GM10266 (cell line): ENCODE results near the gene ZNF536.

ENCODE experiments used
- DNase-seq: peaks from one replicate; pipeline ENCODE4 v3.0.0; 2012; ENCODE audit errors: extremely low spot score
- TF ChIP-seq, protein P1 (sequence below): IDR thresholded peaks from 2 replicates; pipeline ENCODE4 v1.5.1; 2012; ENCODE audit warnings: mild to moderate bottlenecking, low read depth; ENCODE audit not compliant: control insufficient read depth, insufficient read depth; ENCODE audit errors: missing control alignments

Gene ZNF536

DNA sequence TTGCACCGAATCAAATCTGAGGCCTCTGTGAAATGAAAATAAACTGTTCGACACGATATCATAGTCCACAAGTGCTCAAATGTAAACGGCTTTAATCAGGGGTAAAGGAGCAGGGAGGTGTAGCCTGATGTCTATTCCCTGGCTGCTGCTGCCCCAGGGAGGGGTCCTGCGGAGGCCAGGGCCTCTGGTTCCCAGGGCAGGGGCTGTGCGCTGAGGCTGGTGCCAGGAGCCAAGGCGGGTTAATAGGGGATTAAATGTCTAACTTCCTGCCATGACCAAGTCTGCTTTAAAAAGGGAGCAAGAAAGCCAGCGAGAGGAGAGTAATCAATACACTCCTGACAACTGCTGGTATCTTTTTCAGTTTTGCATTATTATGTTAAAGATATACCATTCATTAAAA lies 59.4 kb downstream of the ZNF536 start:
- no peak for DNase-seq
- TF ChIP-seq, protein P1, sequence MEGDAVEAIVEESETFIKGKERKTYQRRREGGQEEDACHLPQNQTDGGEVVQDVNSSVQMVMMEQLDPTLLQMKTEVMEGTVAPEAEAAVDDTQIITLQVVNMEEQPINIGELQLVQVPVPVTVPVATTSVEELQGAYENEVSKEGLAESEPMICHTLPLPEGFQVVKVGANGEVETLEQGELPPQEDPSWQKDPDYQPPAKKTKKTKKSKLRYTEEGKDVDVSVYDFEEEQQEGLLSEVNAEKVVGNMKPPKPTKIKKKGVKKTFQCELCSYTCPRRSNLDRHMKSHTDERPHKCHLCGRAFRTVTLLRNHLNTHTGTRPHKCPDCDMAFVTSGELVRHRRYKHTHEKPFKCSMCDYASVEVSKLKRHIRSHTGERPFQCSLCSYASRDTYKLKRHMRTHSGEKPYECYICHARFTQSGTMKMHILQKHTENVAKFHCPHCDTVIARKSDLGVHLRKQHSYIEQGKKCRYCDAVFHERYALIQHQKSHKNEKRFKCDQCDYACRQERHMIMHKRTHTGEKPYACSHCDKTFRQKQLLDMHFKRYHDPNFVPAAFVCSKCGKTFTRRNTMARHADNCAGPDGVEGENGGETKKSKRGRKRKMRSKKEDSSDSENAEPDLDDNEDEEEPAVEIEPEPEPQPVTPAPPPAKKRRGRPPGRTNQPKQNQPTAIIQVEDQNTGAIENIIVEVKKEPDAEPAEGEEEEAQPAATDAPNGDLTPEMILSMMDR = no peak

DNA sequence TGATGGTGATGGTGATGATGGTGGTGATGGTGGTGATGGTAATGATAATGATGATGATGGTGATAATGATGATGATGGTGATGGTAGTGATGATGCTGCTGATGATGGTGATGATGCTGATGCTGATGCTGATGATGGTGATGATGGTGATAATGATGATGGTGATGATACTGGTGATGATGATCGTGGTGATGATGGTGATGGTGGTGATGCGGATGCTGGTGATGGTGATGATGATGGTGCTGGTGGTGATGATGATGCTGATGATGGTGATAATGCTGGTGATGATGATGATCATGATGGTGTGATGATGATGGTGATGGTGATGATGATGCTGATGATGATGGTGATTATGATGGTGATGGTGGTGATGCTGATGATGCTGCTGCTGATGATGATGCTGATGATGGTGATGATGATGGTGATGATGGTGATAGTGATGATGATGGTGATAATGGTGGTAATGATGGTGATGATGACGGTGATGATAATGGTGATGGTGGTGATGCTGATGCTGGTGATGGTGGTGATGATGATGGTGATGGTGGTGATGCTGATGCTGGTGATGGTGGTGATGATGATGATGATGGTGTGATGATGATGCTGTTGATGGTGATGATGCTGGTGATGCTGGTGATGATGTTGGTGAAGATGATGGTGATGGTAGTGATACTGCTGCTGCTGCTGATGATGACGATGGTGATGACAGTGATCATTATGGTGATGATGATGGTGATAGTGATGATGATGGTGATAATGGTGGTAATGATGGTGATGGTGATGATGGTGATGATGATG lies 62.8 kb downstream of the ZNF536 start:
- TF ChIP-seq, protein P1 = no peak
- DNase-seq = no peak

DNA sequence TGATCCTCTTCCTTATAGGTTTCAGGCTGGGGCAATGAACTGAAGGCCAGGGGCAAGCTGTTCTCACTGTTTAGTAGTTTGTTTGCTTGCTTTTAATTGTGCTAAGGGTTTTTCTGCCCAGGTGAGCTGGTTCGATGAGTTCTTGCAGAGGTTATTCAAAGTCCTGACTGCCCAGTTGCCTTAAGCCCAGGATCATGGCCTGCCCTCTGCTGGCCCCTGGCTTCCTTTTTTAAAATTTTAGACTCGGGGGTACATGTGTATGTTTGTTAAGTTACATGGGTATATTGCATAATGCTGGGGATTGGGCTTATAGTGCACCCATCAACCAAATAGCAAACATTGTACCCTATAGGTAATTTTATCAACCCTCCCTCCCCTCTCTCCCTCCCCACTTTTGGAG lies 65.7 kb downstream of the ZNF536 start:
- TF ChIP-seq, protein P1 = no peak
- no peak for DNase-seq

DNA sequence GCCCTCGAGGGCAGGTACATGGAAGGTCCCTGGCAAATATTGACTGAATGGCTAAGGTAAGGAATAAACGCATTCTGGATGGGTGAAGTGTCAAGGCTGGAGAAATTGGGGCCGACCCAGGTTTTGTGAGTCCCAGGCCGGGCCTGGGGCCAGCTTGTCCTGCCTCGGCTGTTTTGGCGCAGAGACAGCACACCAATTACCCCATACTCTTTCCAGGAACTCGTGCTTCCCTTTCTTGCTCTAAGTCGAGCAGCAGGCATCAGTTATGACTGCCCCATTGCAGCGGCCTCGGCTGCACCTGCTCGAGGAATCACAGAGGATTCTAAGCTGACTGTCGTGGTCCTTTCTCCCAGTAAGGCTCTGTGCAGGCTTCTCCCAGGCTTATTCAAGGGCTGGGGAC lies 67.1 kb downstream of the ZNF536 start:
- TF ChIP-seq, protein P1 = no peak
- DNase-seq = no peak

DNA sequence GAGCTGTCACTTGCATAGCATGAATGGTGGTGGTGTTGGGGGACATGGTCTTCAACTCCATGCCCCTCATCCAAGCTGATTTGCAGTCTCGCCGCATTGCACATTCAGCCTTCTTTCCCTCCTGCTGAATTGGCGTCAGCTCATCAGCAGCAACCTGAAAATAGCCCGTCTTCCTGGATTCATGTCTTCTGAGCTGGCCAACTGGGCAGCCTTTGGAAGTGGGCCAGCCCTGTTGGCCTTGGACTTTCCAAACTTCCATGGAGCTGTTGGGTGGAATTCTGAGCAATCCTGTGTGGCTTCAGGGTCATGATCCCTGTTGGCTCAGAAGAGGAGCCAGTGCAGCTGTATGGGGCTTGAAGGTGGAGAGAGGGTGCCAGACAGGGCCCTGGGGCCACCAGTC lies 68.8 kb downstream of the ZNF536 start:
- no peak for DNase-seq
- TF ChIP-seq, protein P1 = no peak

DNA sequence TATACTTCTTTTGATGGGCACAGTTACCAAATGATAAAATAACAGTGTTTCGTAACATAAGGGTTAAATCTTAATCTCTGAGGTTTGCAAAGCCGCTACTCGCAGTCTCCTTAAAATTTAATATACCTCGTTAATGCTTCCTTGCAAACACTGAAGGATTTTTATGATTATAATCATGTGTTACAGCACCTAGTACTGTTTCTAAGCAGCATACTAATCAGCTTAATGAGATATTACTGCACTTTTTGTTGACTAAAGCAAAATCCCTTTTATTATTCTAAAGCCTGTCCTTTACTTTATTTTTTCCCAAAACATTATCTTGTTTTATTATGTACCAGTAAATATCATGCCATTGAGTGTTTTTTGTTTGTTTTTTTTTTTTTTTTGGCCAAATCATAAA lies 70.5 kb downstream of the ZNF536 start:
- DNase-seq = no peak
- TF ChIP-seq, protein P1 = no peak

DNA sequence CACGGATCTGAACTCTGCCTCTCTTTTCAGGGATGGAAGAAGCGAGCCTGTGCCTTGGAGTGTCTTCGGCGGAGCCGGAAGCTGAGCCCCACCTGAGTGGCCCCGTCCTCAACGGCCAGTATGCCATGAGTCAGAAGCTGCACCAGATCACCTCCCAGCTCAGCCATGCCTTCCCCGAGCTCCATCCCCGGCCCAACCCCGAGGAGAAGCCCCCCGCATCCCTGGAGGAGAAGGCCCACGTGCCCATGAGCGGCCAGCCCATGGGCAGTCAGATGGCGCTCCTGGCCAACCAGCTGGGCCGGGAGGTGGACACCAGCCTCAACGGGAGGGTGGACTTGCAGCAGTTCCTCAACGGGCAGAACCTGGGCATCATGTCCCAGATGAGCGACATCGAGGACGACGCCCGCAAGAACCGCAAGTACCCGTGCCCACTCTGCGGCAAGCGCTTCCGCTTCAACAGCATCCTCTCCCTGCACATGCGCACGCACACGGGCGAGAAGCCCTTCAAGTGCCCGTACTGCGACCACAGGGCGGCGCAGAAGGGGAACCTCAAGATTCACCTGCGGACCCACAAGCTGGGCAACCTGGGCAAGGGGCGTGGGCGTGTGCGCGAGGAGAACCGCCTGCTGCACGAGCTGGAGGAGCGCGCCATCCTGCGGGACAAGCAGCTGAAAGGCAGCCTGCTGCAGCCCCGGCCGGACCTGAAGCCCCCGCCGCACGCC lies 71.5 kb downstream of the ZNF536 start:
- TF ChIP-seq, protein P1 = no peak
- DNase-seq = no peak
